ENCODE results near the gene HPCAL1. TPM values are rescaled to one million over a fixed set of nuclear protein-coding genes. Genes with fewer than 3 reads are reported as not detected.

The HPCAL1 gene
- total and polyA plus RNA-seq, 10 of the 15 experiments (the other 5 are each of a cell fraction or from before 2014, with no cell fraction given) = 0.40 to 12.8 (median 7.9) TPM

GRCh38 chr2:10460366-10460796, 157.7 kb downstream of the HPCAL1 start (continued):
- no peak for TF ChIP-seq SMAD5 (IDR thresholded peaks at IDR 0.05; ENCODE audit: low read depth)
- no peak for TF ChIP-seq KAT2A (conservative IDR thresholded peaks at IDR 0.05; ENCODE audit: control insufficient read depth, low read depth, low read length)
- TF ChIP-seq NFIC (IDR thresholded peaks at IDR 0.05; ENCODE audit: low read depth, low read length) = no peak
- TF ChIP-seq ZNF24 (IDR thresholded peaks at IDR 0.05) = no peak
- TF ChIP-seq IRF5 (IDR thresholded peaks at IDR 0.05; ENCODE audit: borderline replicate concordance) = no peak

GRCh38 chr2:10462178-10463083, 159.7 kb downstream of the HPCAL1 start:
- DNase-seq (ENCODE audit: low read depth, low spot score) (no peak), FAIRE-seq (no peak), ATAC-seq (no peak)
- in situ Hi-C loops (cut with MboI) (no loop called here), intact Hi-C loops (cut with micrococcal nuclease; ENCODE audit: unreplicated experiment) (no loop called here)
- ChIA-PET SMC1A (ENCODE audit: uncharacterized antibody, unreplicated experiment) (no interaction called here), CTCF (no interaction called here), POLR2A (no interaction called here), RAD21 (ENCODE audit: unreplicated experiment) (no interaction called here)
- Histone ChIP-seq H3K27me3 (replicated peaks in 1 of 2; ENCODE audit: control insufficient read depth in 2 of 2, insufficient read depth in 2 of 2, low read length in 1 of 2) (no peaks in the 10 kb centered on the region; a peak in 1 of 4 replicates), H3K36me3 (ENCODE audit: control insufficient read depth in 2 of 2, insufficient read depth in 2 of 2, low read length in 1 of 2) (no peaks in the 10 kb centered on the region), H3K9ac (ENCODE audit: control insufficient read depth, insufficient read depth, low read length) (no peak overlapping the region), H3K4me1 (ENCODE audit: control insufficient read depth, insufficient read depth, low read length) (no peaks in the 10 kb centered on the region), H3K27ac (ENCODE audit: control insufficient read depth, insufficient read depth) (no peak overlapping the region), H3K79me2 (ENCODE audit: control insufficient read depth, insufficient read depth, low read length) (no peaks in the 10 kb centered on the region), H3K4me2 (ENCODE audit: control insufficient read depth, insufficient read depth) (no peak overlapping the region), H3K9me3 (replicated peaks; ENCODE audit: control insufficient read depth, insufficient read depth, low read length) (no peaks in the 10 kb centered on the region), H3K4me3 (no peak overlapping the region), H4K20me1 (ENCODE audit: control insufficient read depth, insufficient read depth) (no peaks in the 10 kb centered on the region), H2AFZ (ENCODE audit: control insufficient read depth, low read depth, low read length) (no peak overlapping the region)
- no TSS peak for BruUV-seq (replicated peaks)
- WGBS (ENCODE audit: insufficient coverage, insufficient replicate concordance, low lambda C conversion rate, missing lambda C conversion rate) = 37% methylated on average over 15 of the region's 15 CpGs
- TF ChIP-seq EP300 (IDR thresholded peaks at IDR 0.05; ENCODE audit: borderline replicate concordance in 1 of 2, control insufficient read depth in 1 of 2, low read depth in 2 of 2, low read length in 2 of 2) (no peak), IKZF2 (IDR thresholded peaks at IDR 0.05) (no peak), TCF12 (IDR thresholded peaks at IDR 0.05; ENCODE audit: low read depth, low read length) (no peak), SRF (IDR thresholded peaks at IDR 0.05; ENCODE audit: low read depth in 2 of 2, low read length in 2 of 2) (no peak), BHLHE40 (IDR thresholded peaks at IDR 0.05; ENCODE audit: borderline replicate concordance in 1 of 2, low read depth in 2 of 2, low read length in 1 of 2) (no peak), MEF2A (IDR thresholded peaks at IDR 0.05; ENCODE audit: insufficient read depth, low read depth, low read length) (no peak), ATF3 (IDR thresholded peaks at IDR 0.05; ENCODE audit: borderline replicate concordance, extremely low read depth, low read depth, low read length) (no peak), RAD51 (IDR thresholded peaks at IDR 0.05) (no peak), RELB (IDR thresholded peaks at IDR 0.05; ENCODE audit: low read depth) (no peak), EGR1 (IDR thresholded peaks at IDR 0.05; ENCODE audit: borderline replicate concordance in 1 of 2, low read depth in 2 of 2, low read length in 2 of 2) (no peak), JUNB (IDR thresholded peaks at IDR 0.05) (no peak), RFX5 (IDR thresholded peaks at IDR 0.05; ENCODE audit: low read depth, low read length) (no peak), CEBPB (IDR thresholded peaks at IDR 0.05; ENCODE audit: borderline replicate concordance in 1 of 2, low read depth in 2 of 2, low read length in 2 of 2) (no peak), YY1 (IDR thresholded peaks at IDR 0.05; ENCODE audit: low read depth, low read length) (no peak)
